Raji (cell line): ENCODE results near the gene LRRTM3.

Experiments
- POLR2A ChIP-seq: IDR thresholded peaks from 2 replicates; pipeline ENCODE4 v1.6.1; 2011; ENCODE audit warnings: low read depth, low read length, control low read depth; ENCODE audit not compliant: insufficient read depth

Gene LRRTM3

DNA sequence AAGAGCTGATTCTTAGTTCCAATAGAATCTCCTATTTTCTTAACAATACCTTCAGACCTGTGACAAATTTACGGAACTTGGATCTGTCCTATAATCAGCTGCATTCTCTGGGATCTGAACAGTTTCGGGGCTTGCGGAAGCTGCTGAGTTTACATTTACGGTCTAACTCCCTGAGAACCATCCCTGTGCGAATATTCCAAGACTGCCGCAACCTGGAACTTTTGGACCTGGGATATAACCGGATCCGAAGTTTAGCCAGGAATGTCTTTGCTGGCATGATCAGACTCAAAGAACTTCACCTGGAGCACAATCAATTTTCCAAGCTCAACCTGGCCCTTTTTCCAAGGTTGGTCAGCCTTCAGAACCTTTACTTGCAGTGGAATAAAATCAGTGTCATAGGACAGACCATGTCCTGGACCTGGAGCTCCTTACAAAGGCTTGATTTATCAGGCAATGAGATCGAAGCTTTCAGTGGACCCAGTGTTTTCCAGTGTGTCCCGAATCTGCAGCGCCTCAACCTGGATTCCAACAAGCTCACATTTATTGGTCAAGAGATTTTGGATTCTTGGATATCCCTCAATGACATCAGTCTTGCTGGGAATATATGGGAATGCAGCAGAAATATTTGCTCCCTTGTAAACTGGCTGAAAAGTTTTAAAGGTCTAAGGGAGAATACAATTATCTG, 1.6 kb downstream of the LRRTM3 start:
- no peak for TF ChIP-seq POLR2A

DNA sequence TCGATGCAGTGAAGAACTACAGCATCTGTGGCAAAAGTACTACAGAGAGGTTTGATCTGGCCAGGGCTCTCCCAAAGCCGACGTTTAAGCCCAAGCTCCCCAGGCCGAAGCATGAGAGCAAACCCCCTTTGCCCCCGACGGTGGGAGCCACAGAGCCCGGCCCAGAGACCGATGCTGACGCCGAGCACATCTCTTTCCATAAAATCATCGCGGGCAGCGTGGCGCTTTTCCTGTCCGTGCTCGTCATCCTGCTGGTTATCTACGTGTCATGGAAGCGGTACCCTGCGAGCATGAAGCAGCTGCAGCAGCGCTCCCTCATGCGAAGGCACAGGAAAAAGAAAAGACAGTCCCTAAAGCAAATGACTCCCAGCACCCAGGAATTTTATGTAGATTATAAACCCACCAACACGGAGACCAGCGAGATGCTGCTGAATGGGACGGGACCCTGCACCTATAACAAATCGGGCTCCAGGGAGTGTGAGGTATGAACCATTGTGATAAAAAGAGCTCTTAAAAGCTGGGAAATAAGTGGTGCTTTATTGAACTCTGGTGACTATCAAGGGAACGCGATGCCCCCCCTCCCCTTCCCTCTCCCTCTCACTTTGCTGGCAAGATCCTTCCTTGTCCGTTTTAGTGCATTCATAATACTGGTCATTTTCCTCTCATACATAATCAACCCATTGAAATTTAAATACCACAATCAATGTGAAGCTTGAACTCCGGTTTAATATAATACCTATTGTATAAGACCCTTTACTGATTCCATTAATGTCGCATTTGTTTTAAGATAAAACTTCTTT, 2.3 kb downstream of the LRRTM3 start:
- no peak for TF ChIP-seq POLR2A

DNA sequence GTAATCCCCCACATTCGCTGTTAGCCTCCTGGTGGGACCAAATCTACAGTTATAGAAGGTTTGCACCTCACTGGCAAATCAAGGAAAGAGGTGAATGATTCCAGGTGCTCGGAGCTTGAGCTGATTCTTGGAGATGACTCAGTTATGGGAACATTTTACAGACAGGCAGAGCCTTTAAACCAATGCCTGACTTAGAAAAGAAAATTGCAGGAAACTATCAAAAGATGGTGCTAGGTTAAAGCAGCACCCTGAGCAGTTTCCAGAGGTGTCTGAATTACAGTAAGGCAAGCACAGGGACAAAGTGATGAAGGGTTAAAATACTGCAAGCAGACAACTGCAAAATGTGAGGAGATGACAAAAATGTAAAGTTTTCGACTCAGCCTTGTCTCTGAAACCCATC, 2.9 kb downstream of the LRRTM3 start:
- no peak for TF ChIP-seq POLR2A

DNA sequence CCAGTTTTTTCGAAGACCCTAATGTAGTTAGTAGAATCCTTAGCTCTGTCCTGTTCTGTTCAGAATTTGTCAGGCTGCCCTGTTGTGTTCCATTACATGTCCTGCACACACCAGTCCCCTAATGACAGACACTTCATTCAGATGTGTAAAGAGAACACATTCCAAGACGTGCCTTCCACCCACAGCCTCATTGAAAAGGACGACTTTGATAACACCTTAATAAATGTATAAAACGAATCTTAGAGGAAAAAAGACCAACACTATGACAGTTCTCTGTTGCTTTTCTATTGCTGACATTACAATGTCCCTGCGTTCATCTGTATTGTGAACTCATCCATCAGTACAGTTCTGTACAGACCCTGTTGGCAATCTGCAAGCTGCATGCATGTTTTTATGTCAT, 3.5 kb downstream of the LRRTM3 start:
- TF ChIP-seq POLR2A: no peak

DNA sequence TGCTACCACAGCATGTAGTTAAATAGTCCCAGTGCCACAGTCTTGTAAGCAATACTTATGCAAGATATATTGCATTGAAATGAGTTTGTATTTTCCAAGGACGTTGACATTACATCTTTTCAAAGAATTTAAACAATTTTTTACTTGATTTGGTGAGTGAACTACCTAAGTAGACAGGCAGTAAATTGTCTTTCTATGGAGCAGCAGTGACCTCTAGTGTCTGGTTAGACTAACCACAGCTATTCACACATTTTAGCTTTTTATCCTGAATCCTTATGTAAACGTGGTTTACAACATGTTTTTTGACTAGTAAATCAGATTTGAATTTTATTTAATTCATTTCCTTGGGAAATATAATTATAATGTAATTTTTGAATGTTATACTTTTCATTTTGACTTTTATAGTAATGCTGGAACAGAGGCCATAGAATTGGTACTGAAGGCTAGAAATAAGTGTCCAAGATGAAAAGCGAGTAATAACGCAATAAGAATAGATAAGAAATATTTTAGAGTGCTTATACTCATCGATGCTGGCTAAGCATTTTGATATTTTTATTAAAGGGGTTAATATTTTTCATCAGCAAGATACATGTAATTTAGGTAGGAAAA, 5.6 kb downstream of the LRRTM3 start:
- TF ChIP-seq POLR2A: no peak

DNA sequence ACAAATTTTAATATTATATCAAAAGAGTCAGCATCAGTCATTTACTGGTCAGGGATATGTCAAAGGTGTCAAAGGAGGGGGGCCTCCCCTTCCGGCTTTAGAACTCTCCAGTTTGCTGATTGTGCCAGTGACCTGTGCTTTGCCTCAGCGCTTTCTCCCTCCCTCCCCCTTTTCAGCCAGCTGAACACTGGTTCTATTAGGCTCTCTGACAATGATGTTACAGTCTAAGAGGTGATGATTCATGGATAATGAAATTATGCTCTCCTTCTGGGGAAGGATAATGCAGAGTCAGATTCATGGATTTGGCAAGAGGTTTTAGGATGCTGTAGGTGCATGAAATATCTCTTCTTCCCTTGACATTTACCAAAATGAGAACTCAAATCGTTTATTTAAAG, 6.1 kb downstream of the LRRTM3 start:
- TF ChIP-seq POLR2A: no peak

DNA sequence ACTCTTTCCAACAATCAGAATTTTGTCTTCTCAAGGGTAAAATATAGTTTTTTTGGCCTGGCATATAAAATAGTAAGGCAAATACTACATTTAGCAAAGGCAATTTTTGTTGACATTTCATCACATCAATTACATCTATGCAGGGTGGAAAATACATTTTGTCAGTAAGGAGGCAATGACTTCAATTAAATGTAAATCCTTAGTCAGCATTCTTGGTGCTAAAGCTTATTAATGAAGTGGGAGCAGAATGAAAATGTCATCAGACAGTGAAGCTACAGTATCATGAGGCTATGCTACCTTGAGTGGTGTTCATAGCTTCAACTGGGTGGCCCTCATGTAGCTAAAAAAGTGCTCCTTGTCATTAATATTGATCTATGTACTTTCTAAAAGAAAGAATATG, 8.9 kb downstream of the LRRTM3 start:
- TF ChIP-seq POLR2A: no peak

DNA sequence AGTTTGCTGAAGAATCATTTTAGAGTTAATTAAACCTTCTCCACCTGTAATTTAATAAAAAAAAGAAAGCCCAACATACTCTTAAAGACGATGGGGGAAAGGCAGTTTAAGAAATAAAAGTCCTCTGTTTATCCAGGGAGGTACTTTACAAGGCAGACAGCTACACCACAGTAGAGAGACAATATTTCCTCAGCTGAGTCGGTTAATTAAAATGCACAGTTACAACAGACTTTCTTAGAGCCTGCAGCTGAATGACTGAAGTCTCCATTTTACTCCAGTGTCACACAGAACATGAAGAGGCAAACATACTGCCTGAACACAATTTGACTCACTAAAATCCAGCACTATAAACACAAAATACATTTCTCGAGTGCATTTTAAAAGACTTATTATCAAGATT, 15.1 kb downstream of the LRRTM3 start:
- TF ChIP-seq POLR2A: no peak

DNA sequence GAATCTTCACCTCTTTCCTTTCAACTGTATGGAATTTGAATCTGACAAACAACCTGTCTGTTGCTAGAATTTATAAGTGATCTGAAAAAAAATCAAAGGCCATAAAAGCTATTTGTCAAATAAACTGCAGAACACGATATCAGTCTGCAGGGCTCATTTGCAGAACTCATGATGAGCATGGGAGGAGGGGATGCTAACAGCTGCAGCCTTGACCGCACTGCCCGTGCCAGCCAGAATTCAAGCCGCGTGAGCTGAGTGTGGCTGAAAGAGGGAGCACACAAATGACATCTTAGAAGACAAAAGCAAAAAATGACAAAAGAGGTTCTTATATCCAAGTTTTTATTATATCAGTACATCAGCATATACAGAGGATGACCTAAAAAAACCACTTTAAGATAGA, 15.7 kb downstream of the LRRTM3 start:
- TF ChIP-seq POLR2A: no peak

DNA sequence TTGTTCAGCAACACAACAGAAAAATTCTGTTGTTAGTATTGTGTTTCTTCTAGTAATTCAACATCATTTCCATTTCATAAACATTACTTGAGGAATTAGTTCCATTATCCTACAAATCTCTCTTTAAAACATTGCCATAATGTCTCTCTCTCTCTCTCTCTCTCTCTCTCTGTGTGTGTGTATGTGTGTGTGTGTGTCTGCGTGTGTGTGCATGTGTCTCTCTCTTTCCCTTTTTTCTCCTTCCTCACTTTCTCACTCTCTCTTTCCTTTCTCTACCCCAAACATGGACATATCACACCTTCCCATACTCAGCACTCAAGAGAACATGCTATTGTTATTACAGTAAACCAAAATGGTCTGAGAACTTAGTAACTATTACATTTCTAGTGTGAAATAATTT, 16.6 kb downstream of the LRRTM3 start:
- TF ChIP-seq POLR2A: no peak

DNA sequence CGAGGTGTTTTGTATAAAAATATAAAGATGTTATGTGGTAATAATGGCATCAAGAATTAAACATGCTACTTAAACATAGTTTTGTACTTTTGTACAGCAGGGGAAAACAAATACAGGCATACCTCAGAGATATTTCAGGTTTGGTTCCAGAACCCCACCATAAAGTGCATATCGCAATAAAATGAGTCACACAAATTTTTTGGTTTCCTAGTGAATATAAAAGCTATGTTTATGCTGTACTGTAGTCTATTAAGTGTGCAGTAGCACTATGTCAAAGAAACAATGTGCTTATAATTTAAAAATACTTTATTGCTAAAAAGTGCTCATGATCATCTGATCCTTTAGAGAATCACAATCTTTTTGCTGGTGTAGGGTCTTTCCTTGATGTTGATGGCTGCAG, 17.8 kb downstream of the LRRTM3 start:
- TF ChIP-seq POLR2A: no peak

DNA sequence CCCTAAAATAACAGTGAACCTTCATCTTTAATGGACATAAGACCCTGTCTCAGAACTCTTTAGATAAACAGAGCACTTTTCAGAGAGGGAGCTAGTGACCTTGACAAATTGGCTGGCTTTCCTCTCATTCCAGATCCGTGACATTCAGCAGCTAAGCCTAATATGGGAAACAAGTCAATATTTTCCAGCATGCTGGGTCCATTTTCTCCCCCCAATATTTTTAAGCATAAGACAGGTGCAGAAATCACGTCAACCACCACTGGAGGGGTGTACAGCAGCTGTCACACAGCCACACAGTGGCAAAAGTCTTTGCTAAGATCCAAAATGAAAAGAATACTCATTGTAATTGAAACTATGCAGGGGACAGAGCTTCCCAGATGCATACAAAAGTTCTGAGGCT, 26.1 kb downstream of the LRRTM3 start:
- no peak for TF ChIP-seq POLR2A

DNA sequence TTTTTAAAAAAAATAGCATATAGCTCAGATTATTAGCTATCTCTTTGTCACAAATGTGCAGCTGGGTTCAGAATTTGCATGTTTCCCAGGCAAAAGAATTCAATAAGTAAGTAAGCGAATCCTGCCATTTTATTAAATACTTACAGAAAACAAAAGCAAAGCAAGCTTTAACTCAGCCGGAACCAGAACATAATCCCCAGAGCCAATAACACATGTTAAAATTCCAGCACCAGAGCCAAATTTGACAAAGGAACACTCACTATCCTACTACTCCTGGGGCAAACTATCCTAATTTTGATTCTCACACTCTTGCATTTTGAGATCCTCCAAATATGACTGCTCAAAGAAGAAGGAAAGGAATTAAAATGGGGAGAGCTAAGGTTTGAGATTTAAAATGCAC, 32.6 kb downstream of the LRRTM3 start:
- TF ChIP-seq POLR2A: no peak

DNA sequence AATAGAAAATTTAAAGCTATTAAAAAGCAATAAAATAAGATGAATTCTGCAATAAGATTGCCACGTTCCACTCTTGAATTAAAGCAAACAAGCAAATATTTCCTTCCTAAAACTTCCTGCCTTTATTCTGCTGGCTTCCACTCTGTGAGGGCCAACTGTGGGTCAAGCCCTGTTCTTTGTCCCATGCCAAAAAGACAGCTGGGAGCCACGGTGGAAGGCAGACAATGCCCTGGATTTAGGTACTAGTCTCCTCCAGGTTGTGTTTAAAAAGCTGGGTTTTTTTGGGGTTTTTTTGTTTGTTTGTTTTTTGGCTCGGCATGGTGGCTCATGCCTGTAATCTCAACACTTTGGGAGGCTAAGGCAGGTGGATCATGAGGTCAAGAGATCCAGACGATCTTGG, 39.1 kb downstream of the LRRTM3 start:
- no peak for TF ChIP-seq POLR2A

DNA sequence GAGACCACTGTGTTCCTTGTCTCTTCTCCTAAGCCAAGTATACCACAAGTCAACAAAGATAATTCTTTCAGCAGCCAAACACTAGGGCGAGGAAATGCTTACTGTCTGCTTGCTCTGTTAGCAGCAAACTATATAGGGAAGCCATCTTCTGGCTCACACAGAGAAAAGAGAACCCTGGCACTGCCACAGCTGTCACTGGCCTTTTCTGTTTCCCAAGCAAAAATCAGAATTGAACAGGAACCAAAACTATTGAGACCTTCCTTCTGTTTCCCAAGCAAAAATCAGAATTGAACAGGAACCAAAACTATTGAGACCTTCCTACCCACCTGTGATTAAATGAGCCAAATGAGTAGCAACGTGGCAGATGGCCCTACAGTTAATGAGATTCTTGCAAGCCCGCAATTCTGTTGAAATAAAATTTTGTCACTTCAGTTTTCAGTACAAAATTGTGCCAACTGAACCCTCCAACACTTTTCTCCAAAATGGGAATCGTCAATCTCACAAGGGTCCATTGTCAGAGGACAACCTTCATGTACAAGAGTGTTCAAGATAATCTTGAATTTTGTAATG, 54.5 kb downstream of the LRRTM3 start:
- no peak for TF ChIP-seq POLR2A
